ENCODE results near the gene SZT2. TPM values are rescaled to one million over a fixed set of nuclear protein-coding genes. Genes with fewer than 3 reads are reported as not detected.
A peak's percentile ranks its signal among the peaks of the same experiment; 100 is the strongest.

Gene SZT2
- total RNA-seq, 2 donors from 2014 or later, result 49.5 to 73.2 TPM

GRCh38 chr1:43415901-43416300 is 26.2 kb downstream of the SZT2 start:
- ATAC-seq, result peak; percentile 27
- intact Hi-C loops (cut with DNase I, micrococcal nuclease), result loop anchor here (5.0 to 10.0 kb wide), 2 partner anchors 171 to 194 kb away; no protein-coding TSS in a partner anchor
- DNase-seq, result no peak

GRCh38 chr1:43418858-43419257 is 29.2 kb downstream of the SZT2 start:
- no peak for DNase-seq
- ATAC-seq, result no peak
- intact Hi-C loops (cut with DNase I, micrococcal nuclease), result loop anchor here (5.0 to 10.0 kb wide), 2 partner anchors 174 to 197 kb away; no protein-coding TSS in a partner anchor

- DNase-seq (no peak), ATAC-seq (no peak)
- intact Hi-C loops (cut with DNase I, micrococcal nuclease), result loop anchor here (5.0 to 10.0 kb wide), 2 partner anchors 175 to 198 kb away; no protein-coding TSS in a partner anchor
These were observed 30.1 kb downstream of the SZT2 start for GRCh38 chr1:43419627-43420425.

GRCh38 chr1:43420874-43421273 is 31.2 kb downstream of the SZT2 start:
- ATAC-seq (no peak), DNase-seq (no peak)
- intact Hi-C loops (cut with DNase I, micrococcal nuclease), result no loop called here

GRCh38 chr1:43421396-43421795 is 31.7 kb downstream of the SZT2 start:
- no peak for ATAC-seq
- intact Hi-C loops (cut with DNase I, micrococcal nuclease), result no loop called here

GRCh38 chr1:43421976-43422750 is 32.5 kb downstream of the SZT2 start:
- DNase-seq, result no peak
- no peak for ATAC-seq
- intact Hi-C loops (cut with DNase I, micrococcal nuclease), result no loop called here

More at GRCh38 chr1:43421396-43421795, 31.7 kb downstream of the SZT2 start:
- DNase-seq, result no peak

GRCh38 chr1:43422995-43423671 is 33.4 kb downstream of the SZT2 start:
- DNase-seq (no peak), ATAC-seq (peak; percentile 40)
- intact Hi-C loops (cut with DNase I, micrococcal nuclease), result no loop called here

GRCh38 chr1:43423672-43424550 is 34.2 kb downstream of the SZT2 start:
- DNase-seq (peak; percentile 49 to 53), ATAC-seq (peak; percentile 63)
- intact Hi-C loops (cut with DNase I, micrococcal nuclease), result no loop called here

GRCh38 chr1:43425045-43425444 is 35.3 kb downstream of the SZT2 start:
- intact Hi-C loops (cut with DNase I, micrococcal nuclease), result no loop called here
- DNase-seq (no peak), ATAC-seq (no peak)

- intact Hi-C loops (cut with DNase I, micrococcal nuclease), result no loop called here
- ATAC-seq (no peak), DNase-seq (no peak)
These were observed 36.5 kb downstream of the SZT2 start for GRCh38 chr1:43426221-43426620.

GRCh38 chr1:43427524-43427923 is 37.8 kb downstream of the SZT2 start:
- intact Hi-C loops (cut with DNase I, micrococcal nuclease), result no loop called here
- ATAC-seq, result no peak
- DNase-seq, result no peak

- intact Hi-C loops (cut with DNase I, micrococcal nuclease), result no loop called here
- no peak for ATAC-seq
- no peak for DNase-seq
These were observed 38.2 kb downstream of the SZT2 start for GRCh38 chr1:43427941-43428340.

GRCh38 chr1:43430831-43431230 is 41.1 kb downstream of the SZT2 start:
- ATAC-seq (no peak), DNase-seq (no peak)
- intact Hi-C loops (cut with DNase I, micrococcal nuclease), result no loop called here

- intact Hi-C loops (cut with DNase I, micrococcal nuclease), result no loop called here
- DNase-seq (no peak), ATAC-seq (no peak)
These were observed 42.0 kb downstream of the SZT2 start for GRCh38 chr1:43431676-43432075.

GRCh38 chr1:43432171-43432860 is 42.6 kb downstream of the SZT2 start:
- ATAC-seq (no peak), DNase-seq (no peak)
- intact Hi-C loops (cut with DNase I, micrococcal nuclease), result no loop called here

GRCh38 chr1:43432907-43433306 is 43.2 kb downstream of the SZT2 start:
- no peak for ATAC-seq
- intact Hi-C loops (cut with DNase I, micrococcal nuclease), result no loop called here
- DNase-seq, result peak in 1 of 2 donors; percentile 15

GRCh38 chr1:43434256-43434655 is 44.6 kb downstream of the SZT2 start:
- DNase-seq, result peak in 1 of 2 donors; percentile 1
- intact Hi-C loops (cut with DNase I, micrococcal nuclease), result no loop called here

More at GRCh38 chr1:43434256-43434655, 44.6 kb downstream of the SZT2 start:
- ATAC-seq, result no peak

Data from left colon (tissue), 2 donors.